HG02973 (cell line): Measurements from ENCODE around the gene PRMT2.
"Not testable (repeated sequence)": the region's sequence is repeated elsewhere in the genome, so short reads cannot be mapped to it uniquely, and the experiment has no call there.

Experiments used
- ATAC-seq: cut with Tn5 transposase; IDR thresholded peaks from one replicate; pipeline ENCODE4 v1.9.1; 2021; ENCODE audit warnings: moderate library complexity; ENCODE audit not compliant: unreplicated experiment

PRMT2 gene

DNA sequence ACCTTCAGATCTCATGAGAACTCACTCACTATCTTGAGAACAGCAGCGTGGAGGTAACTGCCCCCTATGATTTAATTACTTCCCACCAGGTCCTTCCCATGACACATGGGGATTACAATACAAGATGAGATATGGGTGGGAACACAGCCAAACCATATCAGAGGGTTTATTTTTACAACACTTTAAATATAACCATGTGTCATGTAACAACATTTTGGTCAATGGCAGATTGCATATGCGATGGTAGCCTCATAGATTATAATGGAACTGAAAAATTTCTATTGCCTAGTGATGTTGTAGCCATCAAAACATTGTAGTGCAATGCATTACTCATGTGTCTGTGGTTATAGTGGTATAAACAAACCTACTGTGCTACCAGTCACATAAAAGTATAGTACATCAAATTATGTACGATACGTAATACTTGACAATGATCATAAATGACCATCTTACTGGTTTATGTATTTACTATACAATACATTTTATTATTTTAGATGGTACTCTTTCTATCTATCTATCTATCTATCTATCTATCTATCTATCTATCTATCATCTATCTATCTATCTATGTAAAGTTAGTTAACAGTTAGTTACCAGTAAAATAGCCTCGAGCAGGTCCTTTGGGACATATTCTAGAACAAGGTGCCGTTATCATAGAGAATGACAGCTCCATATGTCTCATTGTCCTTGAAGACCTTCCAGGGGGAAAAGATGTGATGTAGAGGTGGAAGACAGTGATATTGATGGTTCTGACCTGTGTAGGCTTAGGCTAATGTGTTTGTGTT lies 18.0 kb upstream of the PRMT2 start:
- ATAC-seq: no peak

DNA sequence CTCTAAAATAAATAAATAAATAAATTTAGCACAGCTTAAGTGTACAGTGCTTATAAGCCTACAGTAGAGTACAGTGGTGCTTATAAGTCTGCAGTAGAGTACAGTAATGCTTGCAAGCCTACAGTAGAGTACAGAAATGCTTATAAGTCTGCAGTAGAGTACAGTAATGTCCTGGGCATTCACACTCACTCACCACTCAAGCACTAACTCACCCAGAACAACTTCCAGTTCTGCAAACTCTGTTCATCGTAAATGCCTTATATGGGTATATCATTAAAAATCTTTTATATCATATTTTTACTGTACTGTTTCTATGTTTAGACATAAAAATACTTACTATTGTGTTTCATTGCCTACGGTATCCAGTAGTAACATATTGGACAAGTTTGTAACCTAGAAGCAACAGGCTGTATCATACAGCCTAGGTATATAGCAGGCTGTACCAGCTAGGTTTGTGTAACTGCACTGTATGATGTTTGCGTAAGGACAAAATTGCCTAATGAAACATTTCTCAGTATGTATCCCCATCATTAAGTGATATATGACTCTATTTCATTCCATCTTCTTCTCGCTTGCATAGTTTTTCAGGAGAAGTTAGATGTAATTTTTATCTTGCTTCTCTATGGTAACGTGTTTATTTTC lies 16.6 kb upstream of the PRMT2 start:
- ATAC-seq: no peak

- ATAC-seq: no peak
Measured at GRCh38 chr21:46619846-46620245, 15.6 kb upstream of the PRMT2 start.

- no peak for ATAC-seq
Measured at GRCh38 chr21:46620846-46621245, 14.6 kb upstream of the PRMT2 start.

DNA sequence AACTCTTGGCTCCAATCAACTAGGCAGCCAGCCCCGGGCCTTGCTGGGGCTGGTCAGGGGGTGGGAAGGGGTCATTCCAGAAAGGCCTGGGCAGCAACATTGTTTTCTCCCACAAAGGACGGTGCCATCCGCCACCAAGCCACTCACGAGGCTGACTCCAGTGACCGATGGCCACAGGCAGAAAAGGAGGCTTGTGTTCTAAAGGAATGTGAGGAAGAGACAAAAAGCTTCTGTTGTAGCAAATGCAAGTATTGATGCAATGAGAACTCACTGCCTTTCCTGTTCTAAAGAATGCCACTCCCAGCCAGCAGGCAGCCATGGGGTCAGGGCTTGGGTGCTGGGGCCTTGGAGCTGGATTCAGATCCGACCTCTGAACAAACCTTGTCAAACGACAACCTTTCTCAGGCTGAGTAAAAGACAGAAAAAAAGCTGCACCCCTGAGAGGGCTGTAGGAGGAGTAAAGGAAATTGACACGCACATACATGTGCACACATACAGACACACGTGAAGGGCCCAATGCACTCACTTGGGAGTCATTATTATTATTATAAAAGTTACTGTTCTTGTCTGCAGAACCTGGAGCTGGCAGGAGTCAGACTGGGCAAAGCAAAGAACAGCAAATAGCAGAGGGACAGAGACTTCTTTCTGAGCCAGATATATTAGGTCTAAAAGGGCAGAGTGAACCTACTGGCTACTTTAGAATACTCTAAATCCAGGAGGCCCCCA lies 13.9 kb upstream of the PRMT2 start:
- ATAC-seq: no peak

GRCh38 chr21:46622226-46622625 lies 13.2 kb upstream of the PRMT2 start:
- ATAC-seq: no peak

GRCh38 chr21:46624050-46624449 lies 11.4 kb upstream of the PRMT2 start:
- ATAC-seq: no peak

DNA sequence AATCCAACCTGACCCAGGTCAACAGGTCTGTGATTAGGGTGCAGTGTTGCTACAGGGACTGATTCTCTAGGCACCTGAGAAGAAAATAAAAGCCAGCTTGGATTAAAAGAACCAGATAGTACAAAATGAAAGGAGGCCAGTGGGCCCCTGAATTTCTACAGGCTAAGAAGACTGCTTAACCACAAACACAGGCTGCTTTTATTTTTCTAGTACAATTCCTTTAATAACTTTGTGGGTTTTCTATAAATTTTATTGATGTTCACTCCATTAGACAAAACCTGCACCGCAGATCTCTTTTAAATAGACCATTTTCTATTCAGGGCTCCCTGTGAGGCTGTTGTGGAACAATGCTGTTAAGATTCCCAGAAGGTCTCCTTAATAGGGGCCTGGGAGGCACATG lies 9.7 kb upstream of the PRMT2 start:
- ATAC-seq: no peak

- ATAC-seq: no peak
Measured at GRCh38 chr21:46626536-46626935, 8.9 kb upstream of the PRMT2 start.

DNA sequence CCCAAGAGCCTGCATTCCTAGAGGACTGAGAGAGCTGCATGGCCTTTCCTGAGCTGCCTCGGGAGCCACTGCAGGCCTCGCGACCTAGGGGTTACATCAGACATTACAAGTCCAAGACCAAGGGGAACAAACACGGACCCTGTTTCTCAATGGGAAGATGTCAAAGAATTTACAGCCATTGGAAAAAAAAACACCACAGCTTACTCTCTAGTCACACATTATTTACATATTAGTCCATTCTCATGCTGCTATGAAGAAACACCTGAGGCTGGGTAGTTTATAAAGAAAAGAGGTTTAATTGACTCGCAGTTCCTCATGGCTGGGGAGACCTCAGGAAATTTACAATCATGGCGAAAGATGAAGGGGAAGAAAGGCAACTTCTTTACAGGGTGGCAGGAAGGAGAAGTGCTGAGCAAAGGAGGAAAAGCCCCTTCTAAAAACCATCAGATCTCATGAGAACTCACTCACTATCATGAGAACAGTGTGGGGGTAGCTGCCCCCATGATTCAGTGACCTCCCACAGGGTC lies 8.4 kb upstream of the PRMT2 start:
- no peak for ATAC-seq

DNA sequence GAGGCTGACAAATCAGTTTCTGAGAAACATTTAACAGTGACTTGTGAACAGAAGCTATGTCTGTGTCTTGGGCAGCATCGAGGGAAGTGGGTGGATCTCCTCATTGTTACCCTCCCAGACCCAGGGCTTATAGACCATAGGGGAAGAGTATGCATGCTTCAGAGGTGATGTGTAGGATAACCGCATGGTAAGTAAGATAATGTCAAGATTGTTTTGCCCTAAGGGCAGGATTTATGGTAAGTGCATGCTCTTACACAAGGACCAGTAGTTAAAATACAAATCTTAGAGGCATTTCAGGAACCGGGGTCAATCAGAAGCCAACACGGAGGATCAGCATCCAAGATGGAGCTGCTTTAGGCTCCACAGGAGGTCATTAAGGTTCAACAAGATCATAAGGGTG lies 7.7 kb upstream of the PRMT2 start:
- ATAC-seq: no peak

DNA sequence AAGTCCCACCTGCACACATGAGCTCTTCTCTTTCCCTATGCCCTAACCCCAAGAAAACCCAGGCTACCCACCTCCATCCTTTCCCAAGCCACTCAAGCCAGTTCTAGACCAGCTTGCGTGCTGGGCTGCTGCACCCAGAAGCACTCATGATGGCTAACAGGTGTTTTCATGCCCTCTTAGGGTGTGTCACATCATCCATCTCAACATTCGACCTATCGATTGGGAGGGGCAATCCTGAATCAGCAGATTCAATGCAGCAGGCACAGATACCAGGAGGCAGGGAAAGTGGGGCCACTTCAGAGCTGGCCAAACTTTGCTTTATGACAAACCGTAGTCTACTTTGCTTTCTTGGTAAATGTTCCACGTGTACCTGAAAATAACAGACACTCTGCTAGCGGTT lies 6.6 kb upstream of the PRMT2 start:
- ATAC-seq: no peak

GRCh38 chr21:46630915-46631314 lies 4.6 kb upstream of the PRMT2 start:
- ATAC-seq: not testable (repeated sequence)

DNA sequence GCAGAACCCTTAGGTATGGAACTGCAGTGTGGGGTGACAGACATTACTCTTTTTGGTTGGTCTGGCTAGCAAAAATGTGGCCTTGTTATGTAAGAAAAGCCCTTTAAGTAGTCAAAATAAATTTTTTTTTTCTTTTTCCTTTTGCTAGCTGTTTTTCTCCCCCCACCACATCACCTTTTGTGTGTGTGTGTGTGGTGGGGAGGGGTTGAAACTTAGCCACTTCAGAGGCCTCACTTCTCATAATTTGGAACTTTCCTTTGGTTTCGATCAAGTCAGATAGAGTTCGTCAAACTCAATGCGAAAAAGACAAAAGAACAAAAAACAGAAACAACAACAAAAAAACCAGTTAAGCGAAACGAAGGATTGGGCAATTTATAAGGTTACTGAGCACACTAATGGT lies 1.9 kb upstream of the PRMT2 start:
- no peak for ATAC-seq

- ATAC-seq: no peak
Measured at GRCh38 chr21:46634427-46634826, 1.0 kb upstream of the PRMT2 start.

GRCh38 chr21:46634966-46635323 lies 529 bp upstream of the PRMT2 start:
- ATAC-seq: peak; percentile 1

DNA sequence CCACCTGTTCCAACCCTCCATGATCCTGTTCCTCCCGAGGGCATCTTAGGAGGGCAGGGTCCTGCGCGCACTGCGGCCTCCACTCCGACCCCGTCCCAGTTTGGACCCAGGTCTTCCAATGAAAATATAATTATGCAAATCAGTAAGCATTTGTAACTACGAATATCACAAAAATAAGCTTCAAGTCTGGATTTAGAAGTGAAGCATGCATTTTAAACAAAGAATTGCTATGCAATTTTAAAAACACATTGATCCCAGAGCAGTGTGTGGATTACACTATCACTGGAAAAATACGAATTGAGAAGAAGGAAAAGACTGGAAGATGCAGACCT lies 673 bp downstream of the PRMT2 start:
- no peak for ATAC-seq

- ATAC-seq: no peak
Measured at GRCh38 chr21:46636550-46637285, 1.2 kb downstream of the PRMT2 start.

DNA sequence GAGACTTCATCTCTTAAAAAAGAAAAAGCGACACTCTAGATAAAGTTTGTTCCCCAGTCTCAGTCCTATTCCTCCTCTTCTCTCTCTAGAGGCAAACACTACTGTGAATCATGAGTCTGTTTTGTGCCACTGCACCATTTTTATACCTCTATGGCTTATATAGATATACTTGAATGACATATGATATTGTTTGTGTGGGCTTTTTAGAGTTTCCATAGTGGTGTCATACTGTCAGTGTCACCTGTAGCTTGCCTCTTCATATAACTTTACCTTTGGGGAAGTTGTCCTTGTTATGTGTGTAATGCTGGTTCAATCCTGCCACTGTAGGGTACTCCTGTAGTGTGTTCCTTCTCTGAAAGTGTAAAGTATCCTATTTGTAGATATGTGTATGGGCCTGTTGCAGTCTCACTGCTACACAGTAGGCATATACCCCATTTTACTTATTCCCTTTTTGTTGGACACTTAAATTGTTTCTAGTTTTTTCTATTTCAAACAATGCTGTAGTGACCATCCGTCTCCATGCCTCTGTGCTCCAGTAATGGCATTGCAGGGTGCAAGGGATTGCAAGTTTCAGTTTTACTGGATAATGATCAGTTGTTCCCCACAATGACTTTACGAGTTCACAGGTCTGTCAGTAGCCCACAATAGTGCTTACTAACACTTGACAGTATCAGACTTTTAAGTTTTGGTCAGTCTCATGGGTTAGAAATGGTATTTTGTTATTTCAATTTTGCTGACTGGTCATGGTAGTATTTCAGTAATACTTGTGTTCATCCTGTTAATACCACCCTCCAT lies 2.7 kb downstream of the PRMT2 start:
- no peak for ATAC-seq
